H1 (cell line): ENCODE data around the gene OR8B8.

Source experiments
- CEBPB ChIP-seq: IDR thresholded peaks from 2 replicates; pipeline ENCODE4 v1.6.1; 2012; ENCODE audit warnings: low read depth, low read length
- CHD2 ChIP-seq: IDR thresholded peaks from 2 replicates; pipeline ENCODE4 v1.6.1; 2012; ENCODE audit warnings: low read length, improper control_type of control experiment
- CTCF ChIP-seq, 3 experiments: IDR thresholded peaks; 1 replicate in 2 of 3; 2 replicates in 1 of 3; pipeline versions ENCODE4 v1.5.1 to v1.6.1; 2011; ENCODE audit warnings: low read length in 3 of 3, mild to moderate bottlenecking in 3 of 3, inconsistent platforms in 2 of 3, low read depth in 1 of 3, moderate library complexity in 1 of 3; ENCODE audit not compliant: insufficient read depth in 1 of 3; ENCODE audit errors: control extremely low read depth in 1 of 3
- EZH2 ChIP-seq: fragments of 200-600 bp; sonication (generic); IDR thresholded peaks from 2 replicates; pipeline ENCODE4 v1.7.1; 2012; ENCODE audit warnings: low read depth, mild to moderate bottlenecking, moderate library complexity, low read length, inconsistent platforms; ENCODE audit not compliant: severe bottlenecking
- GABPA ChIP-seq: IDR thresholded peaks from 2 replicates; pipeline ENCODE4 v1.6.1; 2011; ENCODE audit warnings: mild to moderate bottlenecking, low read length, moderate library complexity, borderline replicate concordance; ENCODE audit not compliant: insufficient read depth
- HDAC2 ChIP-seq, 2 experiments: fragments of 300-600 bp in 1 of 2; sonication (generic) in 1 of 2; IDR thresholded peaks; 2 replicates each; pipeline ENCODE4 v1.6.1; 2011 to 2012; ENCODE audit warnings: low read depth in 2 of 2, low read length in 2 of 2, mild to moderate bottlenecking in 2 of 2, moderate library complexity in 2 of 2, borderline replicate concordance in 1 of 2, inconsistent platforms in 1 of 2
- MAX ChIP-seq: IDR thresholded peaks from 2 replicates; pipeline ENCODE4 v1.6.1; 2012; ENCODE audit warnings: inconsistent platforms
- POLR2AphosphoS5 ChIP-seq: IDR thresholded peaks from 2 replicates; pipeline ENCODE4 v1.6.1; 2011; ENCODE audit warnings: low read depth, low read length
- POU5F1 ChIP-seq: IDR thresholded peaks from 2 replicates; pipeline ENCODE4 v1.6.1; 2011; ENCODE audit warnings: low read depth, mild to moderate bottlenecking, low read length, moderate library complexity
- RNF2 ChIP-seq: fragments of 200-900, 300-1000 bp; sonication (generic); IDR thresholded peaks from 2 replicates; pipeline ENCODE4 v1.7.1; 2016; ENCODE audit warnings: borderline replicate concordance, low read depth, mild to moderate bottlenecking, antibody characterized with exemption, low read length; ENCODE audit not compliant: poor library complexity, severe bottlenecking; ENCODE audit errors: missing control alignments
- SP2 ChIP-seq: IDR thresholded peaks from 2 replicates; pipeline ENCODE4 v1.6.1; 2012; ENCODE audit warnings: mild to moderate bottlenecking, low read length, inconsistent platforms
- TEAD4 ChIP-seq: IDR thresholded peaks from 2 replicates; pipeline ENCODE4 v1.6.1; 2012; ENCODE audit warnings: low read depth, low read length, inconsistent platforms, mixed read lengths
- USF2 ChIP-seq: IDR thresholded peaks from 2 replicates; pipeline ENCODE4 v1.6.1; 2011; ENCODE audit warnings: low read length, improper control_type of control experiment

GRCh38 chr11:124429599-124429998 is 15.9 kb downstream of the OR8B8 start:
- TF ChIP-seq HDAC2 (IDR thresholded peaks at IDR 0.05; ENCODE audit: borderline replicate concordance in 1 of 2, low read depth in 2 of 2, low read length in 2 of 2) (no peak), POU5F1 (no peak), USF2 (no peak), POLR2AphosphoS5 (no peak), CTCF (IDR thresholded peaks at IDR 0.05; ENCODE audit: control extremely low read depth in 1 of 3, insufficient read depth in 1 of 3, low read depth in 1 of 3, low read length in 3 of 3) (no peak), EZH2 (no peak), CEBPB (no peak), MAX (no peak), GABPA (no peak), CHD2 (no peak), TEAD4 (no peak), SP2 (no peak), RNF2 (no peak)
